ENCODE measurements around the gene TMEM178B.

- TF ChIP-seq, protein P1, sequence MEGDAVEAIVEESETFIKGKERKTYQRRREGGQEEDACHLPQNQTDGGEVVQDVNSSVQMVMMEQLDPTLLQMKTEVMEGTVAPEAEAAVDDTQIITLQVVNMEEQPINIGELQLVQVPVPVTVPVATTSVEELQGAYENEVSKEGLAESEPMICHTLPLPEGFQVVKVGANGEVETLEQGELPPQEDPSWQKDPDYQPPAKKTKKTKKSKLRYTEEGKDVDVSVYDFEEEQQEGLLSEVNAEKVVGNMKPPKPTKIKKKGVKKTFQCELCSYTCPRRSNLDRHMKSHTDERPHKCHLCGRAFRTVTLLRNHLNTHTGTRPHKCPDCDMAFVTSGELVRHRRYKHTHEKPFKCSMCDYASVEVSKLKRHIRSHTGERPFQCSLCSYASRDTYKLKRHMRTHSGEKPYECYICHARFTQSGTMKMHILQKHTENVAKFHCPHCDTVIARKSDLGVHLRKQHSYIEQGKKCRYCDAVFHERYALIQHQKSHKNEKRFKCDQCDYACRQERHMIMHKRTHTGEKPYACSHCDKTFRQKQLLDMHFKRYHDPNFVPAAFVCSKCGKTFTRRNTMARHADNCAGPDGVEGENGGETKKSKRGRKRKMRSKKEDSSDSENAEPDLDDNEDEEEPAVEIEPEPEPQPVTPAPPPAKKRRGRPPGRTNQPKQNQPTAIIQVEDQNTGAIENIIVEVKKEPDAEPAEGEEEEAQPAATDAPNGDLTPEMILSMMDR (IDR thresholded peaks at IDR 0.05): no peak
- no peak for TF ChIP-seq POLR2A (IDR thresholded peaks at IDR 0.05)
Measured at GRCh38 chr7:141406347-141406746, 332.5 kb downstream of the TMEM178B start.

All from lower leg skin (tissue), 3 donors.